Astrocyte (in vitro differentiated cells and primary cell): ENCODE measurements around the gene PDK1. TPM values are rescaled to one million over a fixed set of nuclear protein-coding genes. Genes with fewer than 3 reads are reported as not detected.

Experiments used
- DNase-seq: peaks from one replicate; pipeline ENCODE4 v3.0.0-alpha.2; 2010; ENCODE audit warnings: low read depth
- FAIRE-seq: peaks from 2 replicates; lab custom pipeline; 2011; peaks lifted over from hg19 to GRCh38; lab: Jason Lieb, UNC
- H2AFZ ChIP-seq: 2 replicates; pipeline ENCODE4 v1.6.0; 2012; ENCODE audit warnings: low read depth, low read length, inconsistent platforms
- H3K27ac ChIP-seq: 2 replicates; pipeline ENCODE4 v1.5.1; 2011; ENCODE audit warnings: low read depth, low read length, inconsistent platforms
- H3K27me3 ChIP-seq: 2 replicates; pipeline ENCODE4 v1.6.0; 2011; ENCODE audit warnings: low read length, inconsistent platforms; ENCODE audit not compliant: insufficient read depth
- H3K36me3 ChIP-seq: 2 replicates; pipeline ENCODE4 v1.5.1; 2011; ENCODE audit warnings: low read length, inconsistent platforms; ENCODE audit not compliant: insufficient read depth
- H3K4me1 ChIP-seq: 2 replicates; pipeline ENCODE4 v1.5.1; 2011; ENCODE audit warnings: low read length, inconsistent platforms; ENCODE audit not compliant: insufficient read depth
- H3K4me2 ChIP-seq: 2 replicates; pipeline ENCODE4 v1.6.0; 2012; ENCODE audit warnings: low read length, inconsistent platforms
- H3K4me3 ChIP-seq: 2 replicates; pipeline ENCODE4 v1.5.1; 2011; ENCODE audit warnings: low read depth, mild to moderate bottlenecking, low read length, inconsistent platforms; ENCODE audit not compliant: insufficient read depth
- H3K79me2 ChIP-seq: 2 replicates; pipeline ENCODE4 v1.6.0; 2012; ENCODE audit warnings: mild to moderate bottlenecking, low read length, inconsistent platforms; ENCODE audit not compliant: insufficient read depth
- H3K9ac ChIP-seq: 2 replicates; pipeline ENCODE4 v1.6.0; 2012; ENCODE audit warnings: mild to moderate bottlenecking, low read length, inconsistent platforms
- H3K9me3 ChIP-seq: 2 replicates; pipeline ENCODE4 v1.5.1; 2012; ENCODE audit warnings: low read depth, mild to moderate bottlenecking, low read length, inconsistent platforms; ENCODE audit not compliant: insufficient read depth
- H4K20me1 ChIP-seq: 2 replicates; pipeline ENCODE4 v1.6.0; 2012; ENCODE audit warnings: low read length, inconsistent platforms; ENCODE audit not compliant: insufficient read depth
- H3K27ac Mint-ChIP-seq: one replicate; pipeline ENCODE4 v1.8.0; 2021; ENCODE audit warnings: mild to moderate bottlenecking, mixed read lengths; ENCODE audit not compliant: unreplicated experiment
- H3K27me3 Mint-ChIP-seq: one replicate; pipeline ENCODE4 v1.8.0; 2021; ENCODE audit warnings: low read depth, mixed read lengths; ENCODE audit not compliant: unreplicated experiment
- H3K36me3 Mint-ChIP-seq: one replicate; pipeline ENCODE4 v1.8.0; 2021; ENCODE audit warnings: low read depth, mixed read lengths; ENCODE audit not compliant: unreplicated experiment
- H3K4me1 Mint-ChIP-seq: one replicate; pipeline ENCODE4 v1.8.0; 2021; ENCODE audit warnings: low read depth, mixed read lengths; ENCODE audit not compliant: unreplicated experiment
- H3K4me3 Mint-ChIP-seq: one replicate; pipeline ENCODE4 v1.8.0; 2021; ENCODE audit warnings: mild to moderate bottlenecking, moderate library complexity, mixed read lengths; ENCODE audit not compliant: unreplicated experiment
- H3K9me3 Mint-ChIP-seq: one replicate; pipeline ENCODE4 v1.8.0; 2021; ENCODE audit warnings: mild to moderate bottlenecking, mixed read lengths; ENCODE audit not compliant: unreplicated experiment
- EZH2 ChIP-seq: IDR thresholded peaks from 2 replicates; pipeline ENCODE4 v1.6.1; 2012; ENCODE audit warnings: mild to moderate bottlenecking, low read length, inconsistent platforms; ENCODE audit not compliant: insufficient read depth
- total RNA-seq: library from RNA; stranded (reverse); gene quantifications from 2 replicates; pipeline ENCODE4 v1.2.1, GENCODE V29; 2021
- TF ChIP-seq, protein P1 (sequence below): IDR thresholded peaks from 2 replicates; pipeline ENCODE4 v1.5.1; 2011; ENCODE audit warnings: low read depth, mild to moderate bottlenecking, inconsistent platforms, low read length, moderate library complexity; ENCODE audit not compliant: insufficient read depth

The PDK1 gene
- total RNA-seq, 1 donor from 2014 or later: 26.0 TPM

DNA sequence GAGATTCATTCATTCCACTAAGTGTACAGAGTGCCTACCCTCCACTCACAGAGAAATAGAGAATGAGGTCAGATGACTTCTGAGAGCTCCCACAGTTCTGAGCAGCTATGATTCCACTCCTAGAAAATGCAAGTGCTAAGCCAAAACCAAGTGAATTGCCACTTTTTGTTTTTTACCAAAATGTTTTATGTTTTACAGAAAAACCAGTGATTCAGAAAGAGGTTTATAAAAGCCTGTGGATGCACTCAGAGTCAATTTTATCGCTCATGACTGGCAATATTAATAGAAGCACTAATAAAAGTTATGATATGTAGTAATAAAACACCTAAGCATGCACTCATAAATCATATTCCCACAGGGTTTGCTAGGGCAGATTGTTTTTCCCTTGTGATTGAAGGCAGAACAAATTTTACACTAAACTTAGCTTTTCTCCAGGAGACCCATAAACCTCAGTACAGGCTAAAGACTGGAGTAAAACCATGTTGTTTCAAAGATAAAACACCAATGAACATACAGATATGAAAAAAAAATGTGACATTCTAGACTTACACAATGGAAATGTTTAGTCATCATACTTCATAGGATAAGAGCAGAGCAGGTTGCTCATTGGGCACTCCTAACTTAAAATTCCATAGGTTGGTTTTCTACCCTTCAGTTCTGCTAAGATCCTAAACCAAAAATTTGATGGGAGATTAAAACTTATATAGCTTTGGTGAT is 67.5 kb downstream of the PDK1 start:
- Histone ChIP-seq H4K20me1 (no peaks in the 10 kb centered on the region), H3K9ac (no peak overlapping the region), H2AFZ (no peak overlapping the region), H3K79me2 (no peaks in the 10 kb centered on the region), H3K27me3 (no peaks in the 10 kb centered on the region), H3K36me3 (no peaks in the 10 kb centered on the region), H3K4me2 (no peak overlapping the region), H3K4me1 (no peaks in the 10 kb centered on the region), H3K4me3 (no peak overlapping the region), H3K9me3 (peaks cover 5% of the 10 kb centered on the region), H3K27ac (no peak overlapping the region)
- H3K36me3 Mint-ChIP-seq: peaks cover 7% of the 10 kb centered on the region
- DNase-seq (peak; percentile 86), FAIRE-seq (no peak)
- H3K4me3 Mint-ChIP-seq: no peak overlapping the region
- peaks cover 18% of the 10 kb centered on the region for H3K9me3 Mint-ChIP-seq
- H3K27me3 Mint-ChIP-seq: no peaks in the 10 kb centered on the region
- no peak overlapping the region for H3K27ac Mint-ChIP-seq
- TF ChIP-seq EZH2: no peak
- TF ChIP-seq, protein P1, sequence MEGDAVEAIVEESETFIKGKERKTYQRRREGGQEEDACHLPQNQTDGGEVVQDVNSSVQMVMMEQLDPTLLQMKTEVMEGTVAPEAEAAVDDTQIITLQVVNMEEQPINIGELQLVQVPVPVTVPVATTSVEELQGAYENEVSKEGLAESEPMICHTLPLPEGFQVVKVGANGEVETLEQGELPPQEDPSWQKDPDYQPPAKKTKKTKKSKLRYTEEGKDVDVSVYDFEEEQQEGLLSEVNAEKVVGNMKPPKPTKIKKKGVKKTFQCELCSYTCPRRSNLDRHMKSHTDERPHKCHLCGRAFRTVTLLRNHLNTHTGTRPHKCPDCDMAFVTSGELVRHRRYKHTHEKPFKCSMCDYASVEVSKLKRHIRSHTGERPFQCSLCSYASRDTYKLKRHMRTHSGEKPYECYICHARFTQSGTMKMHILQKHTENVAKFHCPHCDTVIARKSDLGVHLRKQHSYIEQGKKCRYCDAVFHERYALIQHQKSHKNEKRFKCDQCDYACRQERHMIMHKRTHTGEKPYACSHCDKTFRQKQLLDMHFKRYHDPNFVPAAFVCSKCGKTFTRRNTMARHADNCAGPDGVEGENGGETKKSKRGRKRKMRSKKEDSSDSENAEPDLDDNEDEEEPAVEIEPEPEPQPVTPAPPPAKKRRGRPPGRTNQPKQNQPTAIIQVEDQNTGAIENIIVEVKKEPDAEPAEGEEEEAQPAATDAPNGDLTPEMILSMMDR: no peak
- H3K4me1 Mint-ChIP-seq: no peaks in the 10 kb centered on the region

DNA sequence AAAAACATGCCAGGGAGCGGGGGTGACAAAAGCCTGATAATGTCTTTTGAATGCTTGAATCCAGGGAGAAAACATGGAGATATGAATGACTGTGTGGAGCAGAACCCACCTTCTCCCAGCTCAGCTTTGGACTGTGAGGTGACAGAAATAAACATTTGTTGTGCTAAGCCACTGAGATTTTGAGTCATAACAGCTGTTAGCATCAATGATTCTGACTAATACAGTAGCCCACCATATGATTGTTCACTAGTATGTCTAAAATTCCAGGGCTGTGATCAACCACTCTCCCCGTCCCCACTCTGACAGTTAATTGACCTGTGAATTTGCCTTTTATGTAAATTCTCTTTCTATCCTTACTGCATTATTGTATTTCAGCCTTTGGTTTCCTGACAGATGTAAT is 69.1 kb downstream of the PDK1 start:
- Histone ChIP-seq H3K4me1 (no peaks in the 10 kb centered on the region), H3K79me2 (no peaks in the 10 kb centered on the region), H2AFZ (no peak overlapping the region), H4K20me1 (no peaks in the 10 kb centered on the region), H3K9ac (no peak overlapping the region), H3K9me3 (peaks cover 5% of the 10 kb centered on the region), H3K4me2 (no peak overlapping the region), H3K4me3 (no peak overlapping the region), H3K27me3 (no peaks in the 10 kb centered on the region), H3K36me3 (no peaks in the 10 kb centered on the region), H3K27ac (no peak overlapping the region)
- H3K27ac Mint-ChIP-seq: no peak overlapping the region
- no peaks in the 10 kb centered on the region for H3K27me3 Mint-ChIP-seq
- H3K4me3 Mint-ChIP-seq: no peak overlapping the region
- no peak for TF ChIP-seq EZH2
- TF ChIP-seq, protein P1: no peak
- FAIRE-seq (no peak), DNase-seq (peak; percentile 54)
- H3K9me3 Mint-ChIP-seq: peaks cover 18% of the 10 kb centered on the region
- peaks cover 10% of the 10 kb centered on the region for H3K36me3 Mint-ChIP-seq
- H3K4me1 Mint-ChIP-seq: no peaks in the 10 kb centered on the region

DNA sequence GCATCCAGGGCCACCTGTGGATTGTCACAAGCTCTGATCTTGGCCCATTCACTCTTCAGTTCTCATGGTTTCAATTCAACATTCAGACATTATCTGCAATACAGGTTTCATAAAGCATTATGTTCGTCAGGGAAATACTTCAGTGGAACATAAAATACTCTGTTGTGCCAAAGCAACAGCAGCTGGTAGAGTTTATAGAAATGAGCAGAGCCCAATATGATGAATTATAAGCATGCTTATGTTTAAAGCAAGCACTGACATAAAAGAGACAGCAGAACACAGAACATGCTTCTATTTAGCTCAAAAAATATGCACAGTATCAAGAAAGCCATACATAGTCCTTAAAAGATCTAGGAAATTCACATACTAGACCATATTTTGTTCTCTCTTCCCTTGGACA is 71.3 kb downstream of the PDK1 start:
- DNase-seq: no peak

More for the DNA sequence above, 71.3 kb downstream of the PDK1 start:
- no peak overlapping the region for H3K27ac Mint-ChIP-seq
- no peaks in the 10 kb centered on the region for H3K4me1 ChIP-seq
- no peaks in the 10 kb centered on the region for H3K4me1 Mint-ChIP-seq
- H3K79me2 ChIP-seq: no peaks in the 10 kb centered on the region
- no peak overlapping the region for H3K27ac ChIP-seq
- FAIRE-seq: no peak
- no peaks in the 10 kb centered on the region for H3K27me3 ChIP-seq
- TF ChIP-seq, protein P1: no peak
- H3K4me2 ChIP-seq: no peak overlapping the region
- no peak overlapping the region for H3K4me3 ChIP-seq
- no peak overlapping the region for H2AFZ ChIP-seq
- peaks cover 5% of the 10 kb centered on the region for H3K9me3 ChIP-seq
- H4K20me1 ChIP-seq: no peaks in the 10 kb centered on the region
- no peaks in the 10 kb centered on the region for H3K36me3 ChIP-seq
- peaks cover 10% of the 10 kb centered on the region for H3K36me3 Mint-ChIP-seq
- peaks cover 12% of the 10 kb centered on the region for H3K9me3 Mint-ChIP-seq
- H3K9ac ChIP-seq: no peak overlapping the region
- H3K27me3 Mint-ChIP-seq: no peaks in the 10 kb centered on the region
- no peak overlapping the region for H3K4me3 Mint-ChIP-seq
